Astrocyte of the cerebellum (primary cell): ENCODE data around the gene HMGN2.

Experiments used
- DNase-seq: peaks from one replicate; pipeline ENCODE4 v3.0.0-alpha.2; 2011; ENCODE audit warnings: low read depth
- H3K4me3 ChIP-seq: 2 replicates; pipeline ENCODE4 v1.5.1; 2011; ENCODE audit warnings: mild to moderate bottlenecking, low read depth, low read length, moderate library complexity
- CTCF ChIP-seq: IDR thresholded peaks from 2 replicates; pipeline ENCODE4 v1.5.1; 2012; ENCODE audit warnings: low read length, low read depth, moderate library complexity, mild to moderate bottlenecking; ENCODE audit errors: missing control alignments
- in situ Hi-C: cut with HindIII; loops from 2 replicates; pipeline ENCODE4 v1.10.0; 2017; ENCODE audit warnings: low sequenced_read_pairs

HMGN2 gene

GRCh38 chr1:26472320-26472900, at the start of gene HMGN2:
Gene HMGN2, plus strand, starts transcription at chr1:26472440. Its CDS starts 173 bp downstream, at chr1:26472613.
- peak within 1 kb of the TSS; percentile 82 for H3K4me3 ChIP-seq
- no peak for TF ChIP-seq CTCF
- in situ Hi-C loops = no loop called here
- DNase-seq = peak; percentile 63

- DNase-seq = no peak
- no peak for TF ChIP-seq CTCF
- no peak overlapping the region for H3K4me3 ChIP-seq
- in situ Hi-C loops = no loop called here
Measured at GRCh38 chr1:26429721-26430120, 42.5 kb upstream of the HMGN2 start.

- H3K4me3 ChIP-seq = peak within 1 kb of the TSS; percentile 68
- DNase-seq = peak; percentile 94
- in situ Hi-C loops = no loop called here
- TF ChIP-seq CTCF = no peak
Measured at GRCh38 chr1:26431979-26432695, 40.1 kb upstream of the HMGN2 start, which contains the start of gene DHDDS. Gene DHDDS, plus strand, starts transcription at chr1:26432321. Its CDS starts 625 bp downstream, at chr1:26432946.

- no peak for DNase-seq
- TF ChIP-seq CTCF = no peak
- H3K4me3 ChIP-seq = peak overlapping the region; percentile 68
- in situ Hi-C loops = no loop called here
Measured at GRCh38 chr1:26432793-26433192, 39.4 kb upstream of the HMGN2 start.

- no peak for DNase-seq
Measured at GRCh38 chr1:26434161-26434752, 38.0 kb upstream of the HMGN2 start.

GRCh38 chr1:26438041-26438440, 34.2 kb upstream of the HMGN2 start:
- in situ Hi-C loops = no loop called here
- TF ChIP-seq CTCF = no peak
- no peak for DNase-seq
- H3K4me3 ChIP-seq = no peak overlapping the region

More at GRCh38 chr1:26434161-26434752, 38.0 kb upstream of the HMGN2 start:
- TF ChIP-seq CTCF = no peak
- in situ Hi-C loops = no loop called here
- H3K4me3 ChIP-seq = no peak overlapping the region
